Measurements from ENCODE around the gene PITPNC1. TPM values are rescaled to one million over a fixed set of nuclear protein-coding genes. Genes with fewer than 3 reads are reported as not detected.

Gene PITPNC1
- total and polyA plus RNA-seq, 11 donors: 7.0 to 20.8 (median 11.3) TPM

DNA sequence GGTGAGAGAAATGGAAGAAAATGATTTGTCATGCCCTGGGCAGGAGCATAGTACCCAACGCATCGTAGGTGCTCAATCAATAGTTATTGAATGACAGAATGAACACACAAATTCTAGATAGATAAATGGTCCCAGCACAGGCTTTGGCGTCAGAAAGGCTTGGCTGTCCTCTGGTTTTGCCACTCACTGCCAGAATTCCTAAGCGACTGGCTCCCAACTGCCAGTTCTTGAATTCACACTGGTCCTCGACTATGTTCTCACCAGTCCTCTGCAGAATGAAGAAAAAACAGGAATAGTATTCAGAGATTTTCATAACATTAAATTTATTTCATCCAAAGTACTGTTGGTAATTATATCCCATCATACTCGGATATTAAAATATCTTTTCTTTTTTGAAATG lies 177.6 kb downstream of the PITPNC1 start:
- peaks cover 0 to 6% (median 0%) of the 10 kb centered on the region in 12 donors for H3K4me1 ChIP-seq
- H3K27ac ChIP-seq: no peak overlapping the region
- peaks cover 0 to 6% (median 0%) of the 10 kb centered on the region in 9 donors for H3K36me3 ChIP-seq
- intact Hi-C loops (cut with DNase I): no loop called here
- TF ChIP-seq CTCF (IDR thresholded peaks at IDR 0.05): no peak
- TF ChIP-seq POLR2A (IDR thresholded peaks at IDR 0.05): no peak
- DNase-seq (no peak), ATAC-seq (no peak)
- H3K27me3 ChIP-seq: no peaks in the 10 kb centered on the region
- H3K9me3 ChIP-seq: peaks cover 0 to 11% (median 2%) of the 10 kb centered on the region in 12 donors
- WGBS, 4 donors: 83 to 90% (median 87%) methylated on average over 6 of the region's 6 CpGs
- no peak overlapping the region for H3K4me3 ChIP-seq

DNA sequence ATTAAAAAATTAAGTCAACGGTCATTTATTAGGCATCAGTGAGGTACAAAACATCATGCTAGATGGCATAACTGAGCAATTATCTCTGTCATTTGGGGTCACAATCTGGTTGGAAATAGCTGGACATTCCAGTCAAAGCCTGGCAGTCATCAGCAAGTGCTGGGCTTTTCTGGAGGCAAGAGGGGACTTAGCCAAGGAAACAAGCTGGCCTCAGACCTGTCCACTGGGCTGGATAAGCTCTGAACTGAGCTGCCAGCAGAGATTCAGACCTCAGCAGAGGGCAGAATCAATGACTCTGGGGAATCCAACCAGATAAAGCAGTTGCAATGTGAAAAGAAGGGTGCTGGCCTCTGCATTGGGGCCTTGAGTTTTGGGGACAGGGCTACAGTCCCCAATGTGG lies 178.8 kb downstream of the PITPNC1 start:
- peaks cover 0 to 6% (median 0%) of the 10 kb centered on the region in 9 donors for H3K36me3 ChIP-seq
- no peak overlapping the region for H3K4me3 ChIP-seq
- H3K9me3 ChIP-seq: peaks cover 0 to 11% (median 2%) of the 10 kb centered on the region in 12 donors
- no peak for DNase-seq
- ATAC-seq: no peak
- no peaks in the 10 kb centered on the region for H3K4me1 ChIP-seq
- no peak for TF ChIP-seq POLR2A (IDR thresholded peaks at IDR 0.05)
- no peak for TF ChIP-seq CTCF (IDR thresholded peaks at IDR 0.05)
- H3K27ac ChIP-seq: no peak overlapping the region
- 93 to 100% (median 97%) methylated on average over 1 of the region's 1 CpG for WGBS, 4 donors
- no peaks in the 10 kb centered on the region for H3K27me3 ChIP-seq
- intact Hi-C loops (cut with DNase I): no loop called here

DNA sequence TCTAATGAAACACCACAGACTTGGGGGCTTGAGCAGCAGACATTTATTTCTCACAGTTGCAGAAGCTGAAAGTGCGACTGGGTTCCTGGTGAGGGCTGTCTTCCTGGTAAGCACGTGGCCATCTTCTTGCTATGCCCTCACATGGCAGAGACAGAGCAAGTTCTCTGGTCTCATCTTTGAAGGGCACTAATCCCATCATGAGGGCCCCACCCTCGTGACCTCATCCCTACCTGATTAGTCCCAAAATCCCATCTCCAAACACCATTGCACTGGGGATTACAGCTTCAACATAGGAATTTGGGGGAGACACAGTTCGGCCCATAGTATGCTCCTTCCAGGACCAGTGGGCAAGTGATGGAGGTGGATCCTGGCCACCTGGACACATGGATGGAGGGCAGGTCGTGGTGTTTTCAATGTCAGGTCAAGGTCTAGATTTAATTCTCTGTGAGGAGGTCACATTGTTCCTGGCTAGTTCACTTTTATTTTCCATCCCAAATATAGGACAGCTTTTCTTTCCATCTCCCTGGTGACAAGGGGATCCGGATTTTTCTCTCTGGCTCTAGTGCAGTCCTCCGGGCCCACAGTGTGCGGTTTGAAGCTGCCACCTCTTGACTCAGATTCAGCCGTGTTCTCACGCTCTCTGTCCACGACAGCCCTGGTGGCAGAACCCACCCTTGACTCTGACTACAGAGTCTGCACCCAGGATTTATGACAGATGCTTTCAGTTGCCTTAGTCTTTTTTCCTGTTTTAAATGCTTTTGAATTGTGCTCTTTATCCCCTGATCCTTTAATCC lies 180.2 kb downstream of the PITPNC1 start:
- intact Hi-C loops (cut with DNase I): no loop called here
- Histone ChIP-seq H3K27ac (no peak overlapping the region), H3K4me1 (no peaks in the 10 kb centered on the region), H3K9me3 (peaks cover 0 to 11% (median 2%) of the 10 kb centered on the region in 12 donors), H3K36me3 (peaks cover 0 to 6% (median 0%) of the 10 kb centered on the region in 9 donors), H3K4me3 (no peak overlapping the region), H3K27me3 (no peaks in the 10 kb centered on the region)
- DNase-seq (no peak), ATAC-seq (no peak)
- TF ChIP-seq CTCF (IDR thresholded peaks at IDR 0.05) (no peak), POLR2A (IDR thresholded peaks at IDR 0.05) (no peak)
- 82 to 89% (median 86%) methylated on average over 11 of the region's 11 CpGs for WGBS, 4 donors

- peaks cover 0 to 11% (median 0%) of the 10 kb centered on the region in 9 donors for H3K36me3 ChIP-seq
- DNase-seq: no peak
- no peak overlapping the region for H3K4me3 ChIP-seq
- TF ChIP-seq POLR2A (IDR thresholded peaks at IDR 0.05): no peak
- TF ChIP-seq CTCF (IDR thresholded peaks at IDR 0.05): no peak
- peaks cover 0 to 11% (median 2%) of the 10 kb centered on the region in 12 donors for H3K9me3 ChIP-seq
- H3K27ac ChIP-seq: no peak overlapping the region
- H3K4me1 ChIP-seq: no peaks in the 10 kb centered on the region
- no peaks in the 10 kb centered on the region for H3K27me3 ChIP-seq
- intact Hi-C loops (cut with DNase I): no loop called here
- WGBS, 4 donors: 77 to 89% (median 82%) methylated on average over 5 of the region's 5 CpGs
- no peak for ATAC-seq
Measured at GRCh38 chr17:67557921-67558320, 180.8 kb downstream of the PITPNC1 start.
